Effector CD4-positive, alpha-beta T cell (primary cell): ENCODE measurements around the gene RPTOR.

Experiments
- DNase-seq: peaks from one replicate; pipeline ENCODE4 v3.0.0-alpha.2; 2020

RPTOR gene

DNA sequence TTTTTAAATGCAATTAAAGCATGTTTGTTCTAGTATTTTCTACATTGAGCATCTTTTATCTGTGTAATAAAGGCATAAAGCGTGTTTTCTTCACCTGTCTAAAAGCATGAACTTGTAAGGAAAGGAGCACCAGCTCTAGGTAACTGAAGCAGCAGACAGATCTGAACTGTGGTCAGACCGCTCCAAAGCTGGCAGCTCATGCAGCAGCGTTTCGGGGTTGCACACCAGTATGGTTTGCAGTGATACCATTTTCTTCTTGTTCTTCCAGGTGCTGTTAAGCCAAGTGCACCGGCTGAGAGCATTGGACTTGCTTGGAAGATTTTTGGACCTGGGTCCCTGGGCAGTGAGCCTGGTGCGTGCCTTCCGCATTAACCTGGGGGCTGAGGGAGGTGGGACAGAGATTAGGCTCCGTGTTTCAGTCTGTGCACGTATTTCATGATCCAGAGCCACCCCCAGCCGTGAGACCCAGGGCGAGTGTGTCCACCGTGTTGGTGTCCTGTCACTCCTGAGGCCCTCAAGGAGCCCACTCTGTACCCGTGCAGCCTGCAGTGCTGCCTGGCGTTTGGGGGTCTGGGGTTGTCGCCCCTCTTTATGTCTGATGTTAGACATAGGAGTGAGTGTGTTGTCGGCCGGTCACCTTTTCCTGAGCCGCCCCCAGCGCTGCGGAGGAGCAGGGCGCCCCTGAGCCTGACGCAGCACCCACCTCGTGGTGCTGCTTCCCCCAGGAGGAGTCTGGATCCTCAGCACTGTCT lies 310.7 kb downstream of the RPTOR start:
- no peak for DNase-seq

DNA sequence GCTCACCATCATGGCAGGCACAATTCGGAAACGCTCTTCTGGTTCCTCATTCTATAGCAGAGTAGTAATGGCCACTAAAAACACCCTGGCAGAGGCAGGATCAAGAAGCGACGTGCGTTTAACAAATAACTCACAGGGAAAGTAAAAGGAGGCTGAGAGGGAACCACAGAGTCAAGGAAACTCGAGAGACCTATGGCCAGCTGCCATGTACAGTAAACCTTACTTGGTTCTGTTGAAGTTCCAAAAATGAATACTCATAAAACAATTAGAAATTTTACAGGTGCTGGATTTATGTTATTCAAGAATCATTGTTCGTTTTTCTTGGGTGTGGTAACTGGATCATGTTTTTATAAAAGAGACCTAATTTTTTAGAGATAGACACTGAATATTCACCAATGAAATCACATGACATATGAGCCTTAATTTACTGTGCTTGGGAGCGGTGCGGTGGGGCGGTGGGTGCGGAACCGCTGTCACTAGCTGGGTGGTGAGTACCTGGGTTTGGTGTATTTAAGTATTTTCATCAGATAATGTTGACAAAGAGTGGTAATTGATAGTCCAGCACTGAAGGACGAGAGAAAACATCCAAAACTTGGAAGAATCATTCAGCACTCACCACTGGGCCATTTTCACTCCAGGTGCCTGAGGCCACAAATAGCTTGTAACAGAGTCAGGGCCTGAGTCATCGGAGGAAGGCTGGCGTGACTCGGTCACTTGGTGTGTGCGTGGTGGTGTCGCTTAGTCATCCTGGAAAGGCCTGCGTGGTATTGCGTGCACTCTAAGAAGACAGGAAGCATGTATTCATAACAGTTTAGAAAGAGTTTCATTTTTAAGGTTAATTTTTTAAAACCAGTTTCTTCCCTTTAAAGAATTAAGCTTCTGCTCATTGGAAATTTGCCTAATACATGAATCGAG lies 311.6 kb downstream of the RPTOR start:
- DNase-seq: peak; percentile 51

DNA sequence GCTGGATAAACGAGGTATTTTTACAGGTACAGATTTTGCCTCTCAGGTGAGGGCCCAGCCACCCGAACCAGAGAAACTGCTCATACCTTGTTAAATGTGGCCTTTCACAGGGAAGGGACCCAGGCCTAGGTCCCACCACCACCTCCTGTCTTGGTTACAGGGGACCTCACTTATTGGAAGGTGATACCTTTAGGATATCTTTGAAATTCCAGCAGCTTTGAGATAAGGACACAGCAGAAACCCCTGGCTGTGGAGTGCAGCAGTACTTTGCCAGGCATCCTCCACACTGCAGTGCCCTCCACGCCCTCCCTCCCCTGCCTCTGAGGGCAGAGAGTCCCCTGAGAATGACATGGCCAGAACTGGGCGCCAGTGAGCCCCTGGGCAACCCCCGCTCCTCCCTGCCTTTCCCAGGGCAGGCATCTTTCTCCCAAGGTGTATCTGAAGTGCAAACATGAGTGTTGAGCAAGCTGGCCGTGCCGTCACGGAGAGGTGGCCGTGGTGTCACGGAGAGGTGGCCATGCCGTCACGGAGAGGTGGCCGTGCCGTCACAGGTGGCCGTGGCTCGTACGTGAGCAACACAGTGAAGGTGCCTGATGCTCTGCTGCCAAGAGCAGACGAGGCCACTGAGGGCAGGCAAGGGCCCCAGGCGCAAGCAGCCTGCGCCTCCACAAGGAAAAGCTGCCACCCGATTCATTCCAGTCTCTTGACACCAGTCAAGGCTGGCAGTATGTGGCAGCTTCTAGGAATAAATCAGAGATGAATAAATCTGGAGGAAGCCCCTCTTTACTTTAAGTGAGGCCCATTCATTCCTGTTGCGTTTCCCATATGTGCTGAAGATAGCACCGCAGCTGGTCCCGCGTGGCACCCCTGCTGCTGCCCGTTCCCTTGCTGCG lies 312.5 kb downstream of the RPTOR start:
- no peak for DNase-seq

DNA sequence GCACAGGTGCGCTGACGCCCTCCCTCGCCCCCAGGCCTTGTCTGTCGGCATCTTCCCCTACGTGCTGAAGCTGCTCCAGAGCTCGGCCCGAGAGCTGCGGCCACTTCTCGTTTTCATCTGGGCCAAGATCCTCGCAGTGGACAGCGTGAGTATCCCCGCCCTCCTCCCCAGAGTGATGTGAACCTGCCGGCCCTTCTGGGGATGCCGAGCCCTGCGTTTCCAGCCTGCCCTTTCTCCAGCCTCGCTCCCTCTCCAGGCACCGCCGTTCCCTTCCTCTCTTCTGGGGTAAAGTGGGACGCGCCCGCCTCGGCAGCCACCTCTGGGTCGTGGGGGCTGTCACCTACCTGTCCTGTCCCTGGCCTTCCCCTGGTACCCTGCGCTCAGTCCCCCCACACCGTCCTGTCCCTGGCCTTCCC lies 313.1 kb downstream of the RPTOR start:
- DNase-seq: no peak

DNA sequence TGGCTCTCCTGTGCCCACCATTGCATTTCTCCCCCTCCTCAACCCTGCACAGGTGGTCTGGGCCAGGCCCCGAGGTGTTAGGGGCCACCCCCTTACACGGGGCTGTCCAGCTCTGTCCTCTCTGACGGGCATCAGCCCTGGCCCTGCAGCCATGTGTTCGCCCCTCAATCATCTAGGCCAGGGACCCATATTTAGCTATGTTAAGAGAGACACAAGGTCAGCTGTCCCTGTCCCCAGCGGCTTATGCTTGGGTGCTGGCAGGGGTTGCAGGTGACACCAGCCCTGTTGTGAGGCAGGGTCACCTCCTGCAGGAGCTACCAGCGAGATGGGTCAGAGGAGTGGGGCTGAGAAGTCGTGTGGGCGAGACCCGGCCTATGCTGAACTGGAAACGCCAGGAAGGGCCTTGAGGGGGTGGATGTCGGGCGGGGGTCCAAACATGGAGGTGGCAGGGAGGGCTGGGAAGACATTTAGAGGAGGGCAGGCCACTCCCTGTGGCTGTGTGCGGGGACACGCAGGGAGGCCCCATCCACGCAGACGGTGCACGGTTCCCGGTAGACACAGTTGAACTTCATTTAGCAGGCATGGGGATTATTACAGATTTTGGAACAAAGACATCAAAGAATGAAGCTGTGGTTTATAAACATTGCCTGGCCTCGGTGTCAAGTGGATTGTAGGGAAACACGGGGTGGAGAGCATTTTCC lies 313.8 kb downstream of the RPTOR start:
- no peak for DNase-seq

DNA sequence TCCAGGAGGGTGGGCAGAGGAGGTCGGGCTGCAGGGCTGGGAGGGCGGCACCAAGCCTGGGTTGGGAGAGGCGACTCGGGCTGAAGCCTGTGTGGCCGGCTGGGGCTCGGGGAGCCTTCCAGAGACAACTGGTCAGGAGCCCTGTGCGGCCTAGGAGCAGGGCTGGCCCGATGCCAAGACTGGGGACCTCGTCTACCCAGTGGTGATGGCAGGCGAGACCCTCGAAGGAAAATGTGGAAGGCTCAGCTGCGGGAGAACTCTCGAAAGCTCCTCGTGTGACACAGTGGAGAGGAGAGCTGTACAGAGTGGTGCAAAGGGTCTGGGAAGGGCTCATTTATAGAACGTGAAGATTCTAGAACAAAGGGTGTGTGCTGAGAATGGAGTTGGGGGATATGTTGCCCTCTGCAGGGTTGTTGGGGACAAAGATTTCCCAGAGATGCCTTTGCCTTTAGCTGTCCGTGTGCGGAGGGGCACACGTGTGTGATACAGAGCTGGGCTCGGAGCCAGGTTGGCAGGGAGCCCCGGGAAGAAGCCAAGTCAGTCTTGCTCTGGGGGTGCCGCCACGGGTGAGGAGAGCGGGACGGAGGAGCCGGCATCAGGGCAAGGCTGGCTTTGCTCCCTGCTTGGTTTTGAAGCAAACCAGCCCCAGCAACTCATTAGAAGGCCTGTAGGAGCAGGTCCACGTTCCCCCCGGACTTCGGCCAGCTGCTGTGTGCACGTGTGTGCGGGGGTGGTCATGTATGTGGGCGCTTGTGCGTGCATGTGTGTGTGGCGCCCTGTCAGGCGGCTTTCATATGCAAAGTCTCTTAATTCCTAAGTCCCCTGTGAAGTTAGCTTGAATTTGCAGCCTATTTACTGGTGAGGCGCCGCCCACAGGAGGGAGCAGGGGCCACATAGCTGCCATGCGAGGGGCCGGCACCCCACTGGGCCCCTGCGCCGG lies 314.6 kb downstream of the RPTOR start:
- no peak for DNase-seq

DNA sequence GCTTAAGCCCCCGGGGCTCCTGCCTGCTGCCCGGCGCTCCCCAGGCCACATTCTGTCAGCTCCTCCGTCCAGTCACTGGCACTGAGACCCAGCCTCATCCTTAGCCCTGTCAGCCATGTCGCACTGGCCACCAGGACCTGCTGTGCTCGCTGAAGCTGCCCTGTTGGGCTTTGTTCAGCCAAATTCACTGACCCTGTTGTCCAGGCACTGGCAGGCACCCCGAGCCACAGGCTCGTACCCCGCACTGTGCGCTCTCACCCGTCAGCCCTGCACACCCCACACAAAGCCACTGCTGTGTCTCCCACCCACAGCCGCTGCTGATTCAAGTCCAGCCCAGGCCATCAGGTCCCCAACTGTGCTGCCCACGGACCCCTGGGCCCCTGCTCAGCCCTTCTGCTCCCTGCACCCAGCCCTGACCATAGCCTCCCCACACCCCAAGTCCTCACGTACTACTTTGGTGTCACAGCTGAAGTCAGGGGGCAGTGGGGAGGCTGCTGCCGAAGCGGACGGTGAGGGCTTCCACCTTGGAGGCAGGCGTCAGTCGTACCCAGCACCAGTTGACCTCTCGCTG lies 315.5 kb downstream of the RPTOR start:
- DNase-seq: no peak

DNA sequence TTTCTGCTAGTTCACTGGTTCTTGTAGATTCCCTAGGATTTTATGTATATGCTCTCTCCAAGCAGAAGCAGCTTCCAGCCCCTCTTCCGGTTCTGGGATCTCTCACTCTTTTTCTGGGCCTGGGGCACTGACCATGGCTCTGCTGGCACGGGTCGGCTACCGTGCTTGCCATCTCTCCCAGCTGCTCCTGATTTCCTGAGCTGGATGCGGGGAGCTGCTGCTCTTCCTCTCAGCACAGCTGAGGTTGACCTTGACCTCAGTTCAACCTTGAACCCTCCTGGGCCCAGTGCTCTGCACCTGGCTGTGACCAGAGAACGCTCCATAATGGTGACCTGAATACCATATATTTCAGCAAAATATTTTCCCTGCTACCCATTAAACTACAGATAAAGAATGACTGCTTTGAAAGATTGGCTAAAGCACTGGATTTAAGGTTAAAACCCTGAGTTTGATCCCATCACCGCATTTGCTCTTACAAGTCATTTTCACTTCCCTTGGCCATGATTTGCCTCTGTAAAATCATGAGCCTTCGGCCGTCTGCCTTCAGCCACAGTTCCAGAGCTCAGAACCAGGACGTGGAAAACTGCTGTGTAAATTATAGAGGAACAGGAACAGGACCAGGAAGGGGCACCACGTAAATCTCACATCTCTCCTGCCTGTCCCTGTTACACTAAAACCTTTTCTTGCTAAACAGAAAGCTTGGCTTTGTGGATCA lies 316.2 kb downstream of the RPTOR start:
- DNase-seq: no peak

DNA sequence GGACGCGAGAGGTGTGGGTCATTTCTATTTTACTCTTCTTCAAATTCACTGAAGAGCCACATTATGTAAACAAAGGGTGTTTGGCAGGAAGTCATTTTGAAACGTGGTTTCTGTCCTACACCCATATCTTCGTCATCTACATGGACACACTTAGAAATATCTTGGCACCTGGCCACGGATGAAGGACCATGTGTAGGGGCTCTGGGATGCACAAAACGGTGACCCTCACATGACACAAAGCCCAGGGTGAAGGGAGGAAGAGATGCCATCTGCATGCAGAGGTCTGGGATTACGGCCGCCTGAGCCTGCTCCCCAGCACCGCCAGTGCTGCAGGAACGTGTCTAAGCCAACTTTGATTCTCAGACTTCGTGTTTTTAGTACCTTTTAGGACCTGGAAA lies 316.8 kb downstream of the RPTOR start:
- DNase-seq: no peak

DNA sequence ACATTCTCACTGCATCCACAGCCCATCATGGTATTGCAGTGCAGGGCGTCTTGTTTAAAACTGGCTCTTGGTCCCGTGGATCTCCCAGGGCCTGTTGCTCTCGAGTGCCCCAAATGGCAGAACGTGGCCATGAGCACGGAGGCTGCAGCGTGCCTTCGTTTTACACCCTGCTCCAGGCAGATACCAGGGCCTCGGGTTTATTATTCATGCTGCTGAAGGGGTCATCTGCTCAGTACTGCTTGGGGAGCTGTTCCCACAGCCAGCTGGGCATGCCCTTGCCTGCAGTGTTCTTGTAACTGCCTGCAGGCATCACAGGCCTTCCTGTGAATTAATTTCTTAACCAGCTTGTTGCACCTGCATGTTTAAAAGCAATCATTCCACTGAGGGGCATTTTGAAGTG lies 317.3 kb downstream of the RPTOR start:
- DNase-seq: peak; percentile 29

DNA sequence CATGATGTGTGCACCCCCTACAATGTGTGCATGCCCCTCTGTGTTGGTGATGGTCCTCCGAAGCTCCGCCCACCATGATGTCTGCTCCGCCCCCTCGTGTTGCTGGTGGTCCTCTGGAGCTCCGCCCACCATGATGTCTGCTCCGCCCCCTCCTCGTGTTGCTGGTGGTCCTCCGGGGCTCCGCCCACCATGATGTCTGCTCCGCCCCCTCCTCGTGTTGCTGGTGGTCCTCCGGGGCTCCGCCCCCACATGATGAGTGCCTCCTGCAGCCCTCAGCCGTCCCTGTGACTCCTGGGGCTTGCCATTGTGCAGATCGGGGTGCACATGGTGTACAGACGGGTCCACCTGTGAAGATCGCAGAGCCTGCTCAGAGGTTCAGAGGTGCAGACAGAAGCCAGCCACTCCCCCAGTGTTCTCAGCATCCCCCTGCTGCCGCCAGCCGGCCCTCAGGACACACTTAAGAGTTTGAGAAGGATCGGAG lies 317.9 kb downstream of the RPTOR start:
- DNase-seq: no peak

DNA sequence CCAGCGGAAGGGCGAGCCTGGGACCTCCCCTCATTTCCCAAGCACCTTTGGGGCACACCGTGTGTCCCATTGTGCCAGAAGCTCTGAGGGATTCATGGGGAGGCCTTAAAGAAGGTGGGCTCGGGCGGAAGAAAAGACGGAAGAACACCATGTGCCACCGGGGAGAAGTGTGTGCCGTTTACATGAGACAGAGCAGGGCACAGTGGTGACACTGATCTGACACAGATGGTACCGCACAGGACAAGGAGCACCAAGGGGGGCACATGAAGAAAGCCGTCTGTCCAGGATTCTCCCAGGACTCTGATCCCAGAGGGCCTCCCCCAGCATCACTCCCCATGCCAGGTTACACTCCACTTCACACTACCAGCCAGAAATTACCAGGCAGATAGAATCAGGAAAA lies 318.3 kb downstream of the RPTOR start:
- DNase-seq: no peak

DNA sequence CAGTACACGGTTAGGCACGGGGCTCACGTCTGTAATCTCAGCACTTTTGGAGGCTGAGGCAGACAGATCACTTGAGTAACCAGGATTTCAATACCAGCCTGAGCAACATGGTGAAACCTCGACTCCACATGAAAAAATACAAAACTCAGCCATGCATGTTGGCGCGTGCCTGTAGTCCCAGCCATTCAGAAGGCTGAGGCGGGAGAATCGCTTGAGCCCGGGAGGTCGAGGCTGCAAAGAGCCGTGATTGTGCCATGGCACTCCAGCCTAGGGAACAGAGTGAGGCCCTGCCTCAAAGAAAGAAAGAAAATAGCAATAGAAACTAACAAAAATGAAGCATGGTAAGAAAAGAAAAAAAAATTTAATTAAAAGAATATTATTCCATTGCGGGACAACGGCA lies 319.0 kb downstream of the RPTOR start:
- DNase-seq: no peak

DNA sequence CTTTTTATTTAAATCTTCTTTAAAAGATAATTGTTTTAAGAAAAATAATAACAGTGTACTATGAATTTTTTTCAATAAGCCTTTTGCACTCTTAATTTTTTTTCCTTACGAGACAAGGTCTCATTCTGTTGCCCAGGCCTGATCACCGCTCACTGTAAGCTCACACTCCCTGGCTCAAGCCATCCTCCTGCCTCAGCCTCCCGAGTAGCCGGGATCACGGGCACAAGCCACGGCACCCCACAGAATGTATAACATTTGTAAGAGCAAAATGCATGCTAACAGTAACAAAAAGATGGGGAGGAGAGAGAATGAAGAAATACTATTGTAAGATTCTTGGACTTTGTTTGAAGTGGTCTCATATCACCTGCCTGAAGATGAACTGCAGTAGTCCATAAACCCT lies 320.1 kb downstream of the RPTOR start:
- DNase-seq: no peak

DNA sequence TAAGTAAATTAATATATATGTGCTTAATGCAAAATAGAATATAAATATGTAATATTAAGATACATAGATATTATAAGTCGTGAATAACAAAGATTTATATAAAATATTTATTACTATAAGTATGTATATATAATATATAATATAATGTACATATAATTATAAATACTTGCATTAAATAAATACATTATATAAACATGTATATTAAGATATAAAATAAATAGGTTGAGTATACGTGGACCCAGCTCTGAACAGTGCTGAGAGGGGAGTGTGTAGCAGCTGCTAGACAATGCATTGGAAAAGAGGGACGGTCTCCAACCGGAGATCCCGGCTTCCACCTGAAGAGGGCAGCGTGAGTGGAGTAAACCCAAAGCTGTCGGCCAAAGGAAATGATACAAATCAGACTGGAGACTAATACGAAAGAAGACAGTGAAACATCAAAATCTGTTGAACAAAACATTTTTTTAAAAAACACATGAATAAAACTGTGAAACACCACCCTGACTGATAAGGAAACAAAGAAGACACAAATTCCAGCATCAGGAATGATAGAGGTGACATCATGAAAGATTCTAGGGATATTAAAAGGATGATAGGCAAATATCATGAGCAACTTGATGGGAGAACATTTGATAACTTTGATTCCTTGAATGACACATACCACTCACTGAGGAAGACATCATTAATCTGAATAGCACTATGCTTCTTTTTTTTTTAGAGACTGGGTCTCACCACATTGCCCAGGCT lies 321.6 kb downstream of the RPTOR start:
- peak; percentile 56 for DNase-seq

DNA sequence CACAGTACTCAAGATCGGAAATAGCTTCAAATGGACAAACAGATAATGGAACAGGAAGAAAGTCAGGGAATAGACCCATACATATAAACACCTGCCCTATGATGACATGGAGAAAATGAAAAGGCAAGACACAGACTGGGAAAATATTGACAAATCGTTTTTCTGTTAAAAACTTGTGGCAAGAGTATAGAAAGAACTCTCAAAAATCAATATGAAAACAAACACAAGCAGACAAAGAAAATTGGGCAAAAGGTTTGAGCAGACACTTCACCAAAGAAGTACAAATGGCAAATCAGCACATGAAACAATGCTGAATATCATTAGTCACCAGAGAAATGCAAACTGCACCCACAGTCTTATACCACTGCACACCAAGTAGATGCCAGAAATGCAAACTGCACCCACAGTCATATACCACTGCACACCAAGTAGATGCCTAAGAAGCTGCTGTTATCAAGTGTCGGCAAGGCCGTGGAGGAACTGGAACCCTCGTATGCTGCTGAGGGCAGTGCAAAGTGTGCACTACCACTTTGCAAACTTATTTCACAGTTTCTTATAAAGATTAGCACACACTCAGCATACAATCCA lies 323.5 kb downstream of the RPTOR start:
- DNase-seq: no peak

DNA sequence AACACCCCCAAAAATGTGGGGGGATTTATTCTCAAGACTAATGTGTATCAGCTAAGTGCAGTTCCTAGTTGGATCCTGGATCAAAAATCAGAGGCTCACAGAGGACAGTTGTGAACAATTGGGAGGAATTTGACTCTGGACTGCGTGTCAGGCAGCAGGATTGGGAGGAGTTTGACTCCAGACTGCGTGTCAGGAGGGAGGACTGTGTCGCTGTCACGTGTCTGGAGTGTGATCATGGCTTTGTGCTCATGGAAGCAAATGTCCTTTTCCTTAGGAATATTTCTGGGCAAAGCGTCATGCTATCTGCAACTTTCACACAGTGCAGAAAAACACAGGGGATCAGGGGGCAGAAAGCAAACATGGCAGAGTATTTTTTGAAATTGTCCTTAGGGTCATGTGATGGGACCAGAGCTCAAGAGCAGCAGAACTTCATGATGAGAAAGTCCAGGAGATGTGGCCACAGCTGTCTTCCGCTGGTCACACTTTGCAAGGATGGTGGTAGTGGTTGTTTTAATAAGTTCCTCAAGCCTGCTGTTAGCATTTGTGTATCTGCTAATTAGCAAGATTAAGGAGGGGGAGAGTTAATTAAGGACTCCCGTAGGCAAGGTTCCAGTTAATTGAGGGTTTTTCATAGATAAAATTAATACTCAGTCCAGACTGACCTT lies 325.0 kb downstream of the RPTOR start:
- DNase-seq: no peak

DNA sequence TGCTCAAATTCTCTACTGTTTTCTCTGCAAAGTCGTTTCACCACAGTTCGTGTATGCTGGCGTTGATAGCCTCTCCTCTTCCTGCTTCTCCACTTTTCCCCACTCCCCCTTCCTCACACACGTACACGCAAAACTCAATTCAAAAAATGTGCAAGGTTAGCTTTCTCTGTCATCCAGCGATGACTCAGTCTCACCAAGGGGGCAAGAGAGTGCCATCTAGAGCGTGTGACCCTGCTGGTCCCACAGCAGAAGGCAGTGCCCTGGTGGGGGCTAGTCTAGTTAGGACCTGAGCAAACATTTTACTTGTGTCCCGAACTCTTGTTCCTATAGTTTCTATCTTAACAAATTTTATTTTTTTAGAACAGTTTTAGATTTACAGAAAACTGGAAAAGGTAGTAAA lies 325.8 kb downstream of the RPTOR start:
- DNase-seq: no peak
